Gastroesophageal sphincter (tissue), 3 donors: Measurements from ENCODE around the gene C20orf202.

Experiments
- EP300 ChIP-seq: sonication (generic); formaldehyde crosslinking; IDR thresholded peaks from one replicate; pipeline ENCODE4 v1.6.1; 2017; ENCODE audit warnings: antibody characterized with exemption, mild to moderate bottlenecking
- POLR2A ChIP-seq, 2 donors: fragments of 450-650 bp; IDR thresholded peaks; one replicate each; pipeline ENCODE4 v1.6.1; 2017; ENCODE audit warnings: antibody characterized with exemption in 2 of 2, mild to moderate bottlenecking in 2 of 2, moderate library complexity in 1 of 2
- POLR2AphosphoS5 ChIP-seq: sonication (generic); formaldehyde crosslinking; IDR thresholded peaks from one replicate; pipeline ENCODE4 v1.6.1; 2017; ENCODE audit warnings: antibody characterized with exemption
- TF ChIP-seq, protein P1 (sequence below), 4 experiments: fragments of 200-600 bp in 2 of 4; fragments of 450-650 bp in 2 of 4; sonication (generic) in 1 of 4; IDR thresholded peaks; one replicate each; pipeline ENCODE4 v1.5.1; 2017 to 2019; ENCODE audit warnings: antibody characterized with exemption in 4 of 4, mild to moderate bottlenecking in 2 of 4, moderate library complexity in 2 of 4

DNA sequence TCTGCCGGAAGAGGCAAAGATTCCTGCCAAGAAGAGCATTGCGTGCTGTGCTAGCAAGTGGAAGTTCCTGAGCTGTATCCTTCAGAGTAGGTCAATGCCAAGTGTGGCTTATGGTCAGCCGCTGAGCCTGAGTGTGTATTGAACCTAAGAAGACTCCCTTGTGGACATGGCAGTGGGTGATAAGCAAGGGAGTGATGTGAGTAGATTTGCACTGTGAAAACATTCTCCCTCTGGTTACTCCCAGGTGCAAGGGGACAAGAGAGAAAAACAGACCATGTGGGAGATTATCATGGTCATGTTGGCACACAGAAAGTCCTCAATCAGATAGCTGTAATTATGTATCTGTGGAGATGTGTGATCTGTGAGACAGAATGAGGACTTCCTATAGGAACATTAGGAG, 12.4 kb upstream of the C20orf202 start:
- TF ChIP-seq POLR2A (IDR thresholded peaks at IDR 0.05) (no peak), POLR2AphosphoS5 (no peak), EP300 (no peak)
- TF ChIP-seq, protein P1, sequence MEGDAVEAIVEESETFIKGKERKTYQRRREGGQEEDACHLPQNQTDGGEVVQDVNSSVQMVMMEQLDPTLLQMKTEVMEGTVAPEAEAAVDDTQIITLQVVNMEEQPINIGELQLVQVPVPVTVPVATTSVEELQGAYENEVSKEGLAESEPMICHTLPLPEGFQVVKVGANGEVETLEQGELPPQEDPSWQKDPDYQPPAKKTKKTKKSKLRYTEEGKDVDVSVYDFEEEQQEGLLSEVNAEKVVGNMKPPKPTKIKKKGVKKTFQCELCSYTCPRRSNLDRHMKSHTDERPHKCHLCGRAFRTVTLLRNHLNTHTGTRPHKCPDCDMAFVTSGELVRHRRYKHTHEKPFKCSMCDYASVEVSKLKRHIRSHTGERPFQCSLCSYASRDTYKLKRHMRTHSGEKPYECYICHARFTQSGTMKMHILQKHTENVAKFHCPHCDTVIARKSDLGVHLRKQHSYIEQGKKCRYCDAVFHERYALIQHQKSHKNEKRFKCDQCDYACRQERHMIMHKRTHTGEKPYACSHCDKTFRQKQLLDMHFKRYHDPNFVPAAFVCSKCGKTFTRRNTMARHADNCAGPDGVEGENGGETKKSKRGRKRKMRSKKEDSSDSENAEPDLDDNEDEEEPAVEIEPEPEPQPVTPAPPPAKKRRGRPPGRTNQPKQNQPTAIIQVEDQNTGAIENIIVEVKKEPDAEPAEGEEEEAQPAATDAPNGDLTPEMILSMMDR (IDR thresholded peaks at IDR 0.05) = no peak
